WTC11 (cell line): ENCODE results near the gene UCHL1. TPM values are rescaled to one million over a fixed set of nuclear protein-coding genes. Genes with fewer than 3 reads are reported as not detected.

Source experiments
- ATAC-seq: fragments of 200-7000 bp; cut with Tn5 transposase; 2 replicates; pipeline ENCODE4 v1.10.0; 2021; ENCODE audit warnings: mild to moderate bottlenecking, moderate library complexity
- CTCF ChIA-PET: fragments of 300-600 bp; sonication (Branson Sonifier 250); formaldehyde crosslinking; loops from one replicate; lab custom pipeline; 2021; ENCODE audit warnings: antibody characterized with exemption; lab: Charles Lee
- POLR2A ChIA-PET: fragments of 350-600 bp; sonication (Branson Sonifier 250); formaldehyde crosslinking; loops from one replicate; lab custom pipeline; 2021; ENCODE audit warnings: antibody characterized with exemption; lab: Charles Lee
- DNase-seq: peaks from one replicate; pipeline ENCODE4 v3.0.0; 2021; ENCODE audit warnings: low spot score
- H3K27ac Mint-ChIP-seq: 2 replicates; pipeline ENCODE4 v1.8.0; 2021; ENCODE audit warnings: mixed read lengths
- H3K27me3 Mint-ChIP-seq: 2 replicates; pipeline ENCODE4 v1.8.0; 2021; ENCODE audit warnings: low read depth, mild to moderate bottlenecking, moderate library complexity, mixed read lengths
- H3K36me3 Mint-ChIP-seq: 2 replicates; pipeline ENCODE4 v1.8.0; 2021; ENCODE audit warnings: mixed read lengths
- H3K4me1 Mint-ChIP-seq: 2 replicates; pipeline ENCODE4 v1.8.0; 2022; ENCODE audit warnings: mixed read lengths
- H3K4me3 Mint-ChIP-seq: 2 replicates; pipeline ENCODE4 v1.8.0; 2021; ENCODE audit warnings: mild to moderate bottlenecking, moderate library complexity, mixed read lengths
- H3K9me3 Mint-ChIP-seq: 2 replicates; pipeline ENCODE4 v1.8.0; 2021; ENCODE audit warnings: mixed read lengths
- CBFB ChIP-seq: sonication (generic); formaldehyde crosslinking; IDR thresholded peaks from 2 replicates; pipeline ENCODE4 v1.8.1; 2022; ENCODE audit warnings: mild to moderate bottlenecking, low read depth, missing genetic modification reagents
- HMGA2 ChIP-seq: fragments of 250-450 bp; sonication (Bioruptor Pico); IDR thresholded peaks from 2 replicates; pipeline ENCODE4 v1.4.0; 2021; ENCODE audit warnings: mild to moderate bottlenecking, moderate library complexity
- IRF2 ChIP-seq: sonication (generic); formaldehyde crosslinking; IDR thresholded peaks from 2 replicates; pipeline ENCODE4 v1.8.0; 2022; ENCODE audit warnings: low read depth, missing genetic modification reagents, borderline replicate concordance
- KAT7 ChIP-seq: sonication (generic); formaldehyde crosslinking; IDR thresholded peaks from 2 replicates; pipeline ENCODE4 v1.8.1; 2023; ENCODE audit warnings: missing genetic modification reagents, mild to moderate bottlenecking, borderline replicate concordance
- MLX ChIP-seq: sonication (generic); formaldehyde crosslinking; IDR thresholded peaks from 2 replicates; pipeline ENCODE4 v1.8.1; 2023; ENCODE audit warnings: mild to moderate bottlenecking, missing genetic modification reagents, moderate library complexity
- MXD4 ChIP-seq: fragments of 250-450 bp; sonication (Bioruptor Pico); IDR thresholded peaks from 2 replicates; pipeline ENCODE4 v1.8.0; 2021; ENCODE audit warnings: mild to moderate bottlenecking, moderate library complexity, borderline replicate concordance
- NFE2L1 ChIP-seq: sonication (generic); formaldehyde crosslinking; IDR thresholded peaks from 2 replicates; pipeline ENCODE4 v1.8.1; 2023; ENCODE audit warnings: missing genetic modification reagents
- NR1H2 ChIP-seq: sonication (generic); formaldehyde crosslinking; IDR thresholded peaks from 2 replicates; pipeline ENCODE4 v1.9.0; 2021; ENCODE audit warnings: mild to moderate bottlenecking, moderate library complexity, missing genetic modification reagents
- NR2C2 ChIP-seq: sonication (generic); formaldehyde crosslinking; IDR thresholded peaks from 2 replicates; pipeline ENCODE4 v1.8.0; 2022; ENCODE audit warnings: mild to moderate bottlenecking, missing genetic modification reagents
- NR3C1 ChIP-seq: sonication (generic); formaldehyde crosslinking; conservative IDR thresholded peaks from 2 replicates; pipeline ENCODE4 v1.8.1; 2023; ENCODE audit warnings: low read depth, mild to moderate bottlenecking, missing genetic modification reagents
- PRDM15 ChIP-seq: sonication (generic); formaldehyde crosslinking; IDR thresholded peaks from 2 replicates; pipeline ENCODE4 v1.8.0; 2022; ENCODE audit warnings: missing genetic modification reagents
- SOX15 ChIP-seq: fragments of 250-450 bp; sonication (Bioruptor Pico); IDR thresholded peaks from 2 replicates; pipeline ENCODE4 v1.9.0; 2021; ENCODE audit warnings: mild to moderate bottlenecking
- TCF7 ChIP-seq: sonication (generic); formaldehyde crosslinking; IDR thresholded peaks from 2 replicates; pipeline ENCODE4 v1.8.0; 2022; ENCODE audit warnings: mild to moderate bottlenecking, low read depth, missing genetic modification reagents, moderate library complexity
- ZBTB21 ChIP-seq: sonication (generic); formaldehyde crosslinking; IDR thresholded peaks from 2 replicates; pipeline ENCODE4 v1.8.1; 2023; ENCODE audit warnings: mild to moderate bottlenecking, missing genetic modification reagents, borderline replicate concordance
- ZMAT4 ChIP-seq: fragments of 250-450 bp; sonication (Bioruptor Pico); IDR thresholded peaks from 2 replicates; pipeline ENCODE4 v1.9.0; 2021; ENCODE audit warnings: mild to moderate bottlenecking
- ZNF138 ChIP-seq: sonication (generic); formaldehyde crosslinking; conservative IDR thresholded peaks from 2 replicates; pipeline ENCODE4 v1.8.1; 2022; ENCODE audit warnings: mild to moderate bottlenecking, moderate library complexity, missing genetic modification reagents
- total RNA-seq: library from RNA; stranded (reverse); gene quantifications from 3 replicates; pipeline ENCODE4 v1.2.3, GENCODE V29; 2021
- TF ChIP-seq, protein P1 (sequence below): sonication (generic); formaldehyde crosslinking; IDR thresholded peaks from 2 replicates; pipeline ENCODE4 v1.8.1; 2022; ENCODE audit warnings: low read depth, missing genetic modification reagents, borderline replicate concordance
- TF ChIP-seq, protein P2 (sequence below): sonication (generic); formaldehyde crosslinking; IDR thresholded peaks from 2 replicates; pipeline ENCODE4 v1.8.1; 2023; ENCODE audit warnings: mild to moderate bottlenecking, missing genetic modification reagents
- TF ChIP-seq, protein P3 (sequence below): sonication (generic); formaldehyde crosslinking; IDR thresholded peaks from 2 replicates; pipeline ENCODE4 v1.8.1; 2023; ENCODE audit warnings: mild to moderate bottlenecking, missing genetic modification reagents, moderate library complexity

UCHL1 gene
- total RNA-seq, 1 experiment from 2014 or later, result 548 TPM

GRCh38 chr4:41301137-41301536 is 44.4 kb downstream of the UCHL1 start:
- Mint-ChIP-seq H3K9me3 (peaks cover 3% of the 10 kb centered on the region; the same call in 1 of the 2 replicates), H3K27me3 (no peaks in the 10 kb centered on the region), H3K4me3 (no peak overlapping the region), H3K27ac (no peak overlapping the region), H3K36me3 (no peaks in the 10 kb centered on the region), H3K4me1 (peaks cover 7% of the 10 kb centered on the region)
- TF ChIP-seq NR1H2 (CRISPR knock-in tag) (no peak), NR2C2 (CRISPR knock-in tag) (no peak), MXD4 (CRISPR knock-in tag) (no peak), ZMAT4 (CRISPR knock-in tag) (no peak), ZBTB21 (CRISPR knock-in tag) (no peak), MLX (CRISPR knock-in tag) (no peak), TCF7 (CRISPR knock-in tag) (no peak), PRDM15 (CRISPR knock-in tag) (no peak), NFE2L1 (no peak), IRF2 (CRISPR knock-in tag) (no peak), HMGA2 (CRISPR knock-in tag) (no peak)
- TF ChIP-seq, protein P1, sequence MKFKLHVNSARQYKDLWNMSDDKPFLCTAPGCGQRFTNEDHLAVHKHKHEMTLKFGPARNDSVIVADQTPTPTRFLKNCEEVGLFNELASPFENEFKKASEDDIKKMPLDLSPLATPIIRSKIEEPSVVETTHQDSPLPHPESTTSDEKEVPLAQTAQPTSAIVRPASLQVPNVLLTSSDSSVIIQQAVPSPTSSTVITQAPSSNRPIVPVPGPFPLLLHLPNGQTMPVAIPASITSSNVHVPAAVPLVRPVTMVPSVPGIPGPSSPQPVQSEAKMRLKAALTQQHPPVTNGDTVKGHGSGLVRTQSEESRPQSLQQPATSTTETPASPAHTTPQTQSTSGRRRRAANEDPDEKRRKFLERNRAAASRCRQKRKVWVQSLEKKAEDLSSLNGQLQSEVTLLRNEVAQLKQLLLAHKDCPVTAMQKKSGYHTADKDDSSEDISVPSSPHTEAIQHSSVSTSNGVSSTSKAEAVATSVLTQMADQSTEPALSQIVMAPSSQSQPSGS (CRISPR knock-in tag), result no peak
- TF ChIP-seq, protein P2, sequence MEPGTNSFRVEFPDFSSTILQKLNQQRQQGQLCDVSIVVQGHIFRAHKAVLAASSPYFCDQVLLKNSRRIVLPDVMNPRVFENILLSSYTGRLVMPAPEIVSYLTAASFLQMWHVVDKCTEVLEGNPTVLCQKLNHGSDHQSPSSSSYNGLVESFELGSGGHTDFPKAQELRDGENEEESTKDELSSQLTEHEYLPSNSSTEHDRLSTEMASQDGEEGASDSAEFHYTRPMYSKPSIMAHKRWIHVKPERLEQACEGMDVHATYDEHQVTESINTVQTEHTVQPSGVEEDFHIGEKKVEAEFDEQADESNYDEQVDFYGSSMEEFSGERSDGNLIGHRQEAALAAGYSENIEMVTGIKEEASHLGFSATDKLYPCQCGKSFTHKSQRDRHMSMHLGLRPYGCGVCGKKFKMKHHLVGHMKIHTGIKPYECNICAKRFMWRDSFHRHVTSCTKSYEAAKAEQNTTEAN (CRISPR knock-in tag), result no peak
- TF ChIP-seq, protein P3, sequence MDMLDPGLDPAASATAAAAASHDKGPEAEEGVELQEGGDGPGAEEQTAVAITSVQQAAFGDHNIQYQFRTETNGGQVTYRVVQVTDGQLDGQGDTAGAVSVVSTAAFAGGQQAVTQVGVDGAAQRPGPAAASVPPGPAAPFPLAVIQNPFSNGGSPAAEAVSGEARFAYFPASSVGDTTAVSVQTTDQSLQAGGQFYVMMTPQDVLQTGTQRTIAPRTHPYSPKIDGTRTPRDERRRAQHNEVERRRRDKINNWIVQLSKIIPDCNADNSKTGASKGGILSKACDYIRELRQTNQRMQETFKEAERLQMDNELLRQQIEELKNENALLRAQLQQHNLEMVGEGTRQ (CRISPR knock-in tag), result no peak
- ATAC-seq (no peak), DNase-seq (no peak)
- CTCF ChIA-PET, result no interaction called here
- POLR2A ChIA-PET, result no interaction called here

DNA sequence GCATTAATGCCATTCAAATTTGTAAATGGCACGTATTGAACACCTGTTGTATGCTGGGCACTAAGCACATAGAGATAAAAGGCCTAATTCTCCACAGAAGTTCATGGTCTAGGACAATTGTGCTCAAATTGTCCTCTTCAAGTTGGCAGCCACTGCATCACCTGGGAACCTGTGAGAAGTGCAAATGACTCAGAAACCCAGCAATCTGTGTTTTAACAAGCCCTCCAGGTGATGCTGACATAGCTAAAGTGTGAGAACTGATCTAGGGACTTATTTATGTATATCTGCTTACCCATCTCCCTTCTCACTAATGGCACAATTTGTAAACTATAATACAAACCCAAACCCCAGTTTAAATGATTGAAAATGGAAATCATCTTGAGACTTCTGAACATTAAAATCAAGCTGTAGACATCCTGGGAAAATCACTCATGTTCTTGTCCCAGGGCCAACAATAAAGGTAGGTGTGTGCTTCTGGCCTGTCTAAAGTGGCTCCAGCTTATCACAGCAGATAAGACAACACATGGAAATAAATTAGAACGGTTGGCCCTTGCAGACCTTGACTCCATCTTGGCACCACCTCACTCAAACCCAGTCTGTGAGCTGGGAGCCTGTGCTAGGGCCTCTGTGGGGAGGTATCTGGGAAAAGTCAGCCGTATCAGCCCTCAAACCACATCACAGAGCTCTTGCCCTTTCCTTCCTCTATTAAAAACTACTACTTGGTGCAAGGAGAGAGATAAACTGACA is 46.8 kb downstream of the UCHL1 start:
- TF ChIP-seq CBFB (no peak), ZNF138 (CRISPR knock-in tag) (no peak), KAT7 (CRISPR knock-in tag) (no peak), NR3C1 (no peak), SOX15 (CRISPR knock-in tag) (no peak)
- ChIA-PET POLR2A (interaction anchor here (0.5 kb wide), 1 partner anchor 32 kb away, joined by 9 read pairs; no protein-coding TSS in a partner anchor), CTCF (no interaction called here)
- H3K27me3 Mint-ChIP-seq, result no peaks in the 10 kb centered on the region; the same call in 1 of the 2 replicates
- peaks cover 8% of the 10 kb centered on the region; the same call in 1 of the 2 replicates for H3K9me3 Mint-ChIP-seq
- ATAC-seq, result no peak
- no peak for DNase-seq
- H3K27ac Mint-ChIP-seq, result no peak overlapping the region
- H3K4me1 Mint-ChIP-seq, result peaks cover 6% of the 10 kb centered on the region
- H3K4me3 Mint-ChIP-seq, result no peak overlapping the region
- no peaks in the 10 kb centered on the region for H3K36me3 Mint-ChIP-seq
